ENCODE results near the gene KRTAP2-4.
"Not testable (repeated sequence)": the region's sequence is repeated elsewhere in the genome, so short reads cannot be mapped to it uniquely, and the experiment has no call there.

Gene KRTAP2-4

DNA sequence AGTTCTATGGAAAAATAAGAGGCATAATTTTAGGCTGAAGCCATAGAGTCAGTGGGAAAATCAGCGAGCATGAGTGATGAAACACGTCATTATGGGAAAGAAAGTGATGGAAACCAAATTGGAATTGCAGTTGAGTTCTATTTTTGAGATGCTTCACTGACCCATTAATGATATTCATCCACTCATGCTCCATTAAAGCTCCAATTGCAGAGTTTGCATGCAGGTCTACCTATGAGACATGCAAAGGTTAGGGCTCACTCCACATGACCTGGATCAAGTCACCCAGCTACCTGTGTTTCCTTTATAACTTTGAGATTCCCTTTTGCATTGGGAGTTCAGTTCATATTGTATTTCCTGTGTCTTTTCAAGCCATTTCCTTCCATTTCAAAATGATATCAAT is 8.0 kb upstream of the KRTAP2-4 start:
- DNase-seq (ENCODE audit: insufficient read length, low spot score) (no peak), FAIRE-seq (no peak)

DNA sequence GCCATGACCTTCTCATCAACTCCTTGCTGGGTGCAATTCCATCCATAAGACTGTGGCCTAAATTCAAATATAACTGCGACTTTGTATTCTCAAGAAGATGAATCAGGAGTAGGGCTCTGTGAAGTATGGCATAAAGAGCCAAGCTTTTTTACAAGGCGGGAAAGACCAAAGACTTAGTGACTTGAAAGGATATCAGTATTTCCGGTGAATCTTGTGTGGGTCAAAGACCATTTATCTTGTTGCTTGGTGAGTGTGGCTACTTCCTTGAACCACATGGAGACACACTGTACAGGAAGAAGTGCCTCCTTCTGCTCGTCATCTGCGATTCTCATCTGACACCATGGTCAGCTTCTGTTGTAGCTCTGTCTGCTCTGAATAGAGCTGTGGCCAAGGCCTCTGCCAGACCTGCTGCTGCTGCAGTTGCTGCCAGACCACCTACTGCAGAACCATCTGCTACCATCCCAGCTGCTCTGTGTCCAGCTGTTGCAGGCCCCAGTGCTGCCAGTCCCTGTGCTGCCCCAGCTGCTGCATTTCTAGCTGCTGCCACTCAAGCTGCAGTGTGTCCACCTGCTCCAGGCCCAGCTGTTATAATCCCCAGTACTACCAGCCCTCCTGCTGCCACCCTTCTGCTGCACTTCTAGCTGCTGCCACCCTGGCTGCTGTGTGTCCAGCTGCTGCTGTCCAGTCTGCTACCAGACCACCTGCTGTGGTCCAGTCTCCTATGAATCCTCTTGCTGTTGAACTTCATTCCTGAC is 6.1 kb upstream of the KRTAP2-4 start:
- DNase-seq (ENCODE audit: insufficient read length, low spot score) = no peak
- FAIRE-seq = peak; percentile 63

DNA sequence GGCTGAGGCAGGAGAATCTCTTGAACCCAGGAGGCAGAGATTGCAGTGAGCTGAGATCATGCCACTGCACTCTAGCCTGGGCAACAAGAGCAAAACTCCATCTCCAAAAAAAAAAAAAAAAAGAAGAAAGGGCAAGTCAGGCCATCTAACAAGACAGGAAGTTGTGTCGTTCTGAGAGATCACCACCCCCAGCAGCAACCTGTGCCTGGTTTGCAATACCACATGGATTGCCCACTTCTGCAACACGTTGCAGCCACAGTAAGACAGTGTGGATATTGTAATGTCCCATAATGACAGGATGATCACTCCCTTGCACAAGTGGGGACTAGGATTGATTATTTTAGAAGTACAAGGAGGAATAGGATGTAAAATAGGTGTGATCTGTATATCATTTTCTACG is 3.4 kb upstream of the KRTAP2-4 start:
- DNase-seq (ENCODE audit: insufficient read length, low spot score) (no peak), FAIRE-seq (peak; percentile 46)

DNA sequence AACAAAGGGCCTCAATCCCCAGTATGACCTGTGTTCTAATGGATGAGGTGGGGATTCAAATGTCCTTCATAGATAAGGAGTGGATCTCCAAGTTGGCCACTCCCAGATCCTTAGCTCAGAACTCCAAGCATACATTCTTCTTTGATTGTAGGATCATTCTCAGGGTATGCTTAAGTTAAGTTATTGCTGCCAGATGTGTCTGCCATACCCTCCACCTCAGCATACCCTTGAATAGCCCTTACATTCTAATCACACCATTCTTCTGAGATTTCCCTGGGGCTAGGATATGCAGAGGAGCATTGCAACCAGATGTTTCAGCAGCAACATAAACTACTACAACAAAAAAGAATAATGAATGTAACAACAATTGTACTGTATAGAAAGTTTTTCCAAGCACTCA is 1.6 kb upstream of the KRTAP2-4 start:
- DNase-seq (ENCODE audit: insufficient read length, low spot score) = no peak
- no peak for FAIRE-seq

DNA sequence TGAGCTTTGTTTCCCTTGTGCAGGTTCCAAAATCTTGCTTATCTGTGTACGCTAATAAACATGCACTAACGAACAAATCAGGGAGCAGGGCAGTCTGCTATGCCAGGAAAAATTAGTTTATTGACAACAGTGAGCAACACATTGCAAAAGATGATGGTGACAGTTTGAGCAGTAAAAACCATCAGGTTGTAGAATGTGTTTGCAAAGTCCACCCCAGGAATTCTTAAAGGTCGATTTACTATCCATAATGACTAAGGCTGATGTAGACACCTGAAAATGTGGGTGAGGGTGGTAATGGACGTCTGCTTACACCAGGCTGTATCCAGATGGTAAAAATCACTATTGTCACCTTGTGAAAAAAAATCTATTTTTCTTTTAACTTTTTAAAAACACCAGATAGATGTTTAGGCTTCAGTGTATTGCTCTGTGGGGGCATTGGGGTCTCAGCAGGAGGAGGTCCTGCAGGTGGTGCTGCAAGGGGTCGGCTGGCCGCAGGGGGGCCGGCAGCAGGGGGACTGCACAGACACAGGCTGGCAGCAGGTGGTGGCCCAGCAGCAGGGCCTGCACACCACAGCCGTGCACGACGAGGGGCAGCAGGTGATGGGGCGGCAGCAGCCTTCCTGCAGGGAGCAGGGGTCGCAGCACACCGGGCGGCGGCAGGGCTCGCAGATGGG is 526 bp downstream of the KRTAP2-4 start:
- not testable (repeated sequence) for FAIRE-seq; DNase-seq (ENCODE audit: insufficient read length, low spot score)

DNA sequence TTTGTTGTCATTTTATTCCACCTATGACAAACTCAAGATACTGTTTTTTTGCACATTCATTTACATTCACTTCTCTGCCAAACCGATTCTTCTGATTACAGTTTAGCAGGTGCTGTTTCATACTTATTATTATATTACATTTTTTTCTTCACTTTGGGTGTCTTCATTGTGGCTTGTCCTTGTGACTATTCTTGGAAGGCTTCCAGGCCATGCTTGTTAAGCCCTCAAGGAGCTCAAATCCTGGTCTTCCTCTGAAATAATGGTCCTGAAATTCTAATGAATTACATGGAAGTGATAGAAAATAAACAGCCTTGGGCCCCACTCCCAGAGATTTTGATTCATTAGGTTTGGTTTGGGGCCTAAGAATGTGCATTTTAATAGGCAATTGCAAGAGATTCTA is 1.4 kb downstream of the KRTAP2-4 start:
- DNase-seq (ENCODE audit: insufficient read length, low spot score) (no peak), FAIRE-seq (no peak)

DNA sequence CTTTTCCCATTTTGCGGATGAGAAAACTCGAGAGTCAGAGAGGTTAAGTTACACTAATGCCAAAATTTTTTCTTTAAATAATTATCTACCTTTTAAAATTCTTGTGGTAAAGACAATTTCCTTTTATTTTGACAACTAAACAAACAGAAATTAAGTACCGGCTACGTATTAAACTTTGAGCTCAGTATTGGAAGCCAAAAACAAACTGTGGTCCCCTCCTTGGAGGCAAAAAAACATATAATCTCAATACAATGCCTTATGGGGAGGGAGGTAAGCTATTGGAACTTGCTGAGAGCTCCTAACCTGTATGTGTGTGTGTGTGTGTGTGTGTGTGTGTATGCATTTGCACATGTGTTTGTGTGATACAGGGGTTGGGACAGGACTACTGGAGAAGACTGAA is 2.2 kb downstream of the KRTAP2-4 start:
- DNase-seq (ENCODE audit: insufficient read length, low spot score) = no peak
- FAIRE-seq = peak; percentile 81

DNA sequence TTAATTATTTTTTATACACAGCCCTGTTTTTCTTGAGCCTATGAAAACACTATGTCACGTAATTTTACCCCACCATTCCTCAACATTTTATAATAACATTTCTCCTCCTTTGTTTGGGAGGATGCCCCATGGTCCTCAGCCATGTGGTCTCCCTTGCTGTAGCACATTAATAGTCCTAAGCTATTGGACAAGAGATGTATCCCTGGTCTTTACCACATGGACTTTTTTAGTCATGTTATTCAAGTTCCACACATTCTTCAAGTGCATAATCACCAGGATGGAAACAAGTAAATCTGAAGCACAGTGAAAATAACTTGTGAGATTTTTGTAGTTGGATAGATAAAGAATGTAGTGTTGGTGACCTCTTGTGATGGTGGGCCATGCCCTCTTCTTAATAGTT is 3.7 kb downstream of the KRTAP2-4 start:
- peak; percentile 65 for DNase-seq (ENCODE audit: insufficient read length, low spot score)
- FAIRE-seq = peak; percentile 89

DNA sequence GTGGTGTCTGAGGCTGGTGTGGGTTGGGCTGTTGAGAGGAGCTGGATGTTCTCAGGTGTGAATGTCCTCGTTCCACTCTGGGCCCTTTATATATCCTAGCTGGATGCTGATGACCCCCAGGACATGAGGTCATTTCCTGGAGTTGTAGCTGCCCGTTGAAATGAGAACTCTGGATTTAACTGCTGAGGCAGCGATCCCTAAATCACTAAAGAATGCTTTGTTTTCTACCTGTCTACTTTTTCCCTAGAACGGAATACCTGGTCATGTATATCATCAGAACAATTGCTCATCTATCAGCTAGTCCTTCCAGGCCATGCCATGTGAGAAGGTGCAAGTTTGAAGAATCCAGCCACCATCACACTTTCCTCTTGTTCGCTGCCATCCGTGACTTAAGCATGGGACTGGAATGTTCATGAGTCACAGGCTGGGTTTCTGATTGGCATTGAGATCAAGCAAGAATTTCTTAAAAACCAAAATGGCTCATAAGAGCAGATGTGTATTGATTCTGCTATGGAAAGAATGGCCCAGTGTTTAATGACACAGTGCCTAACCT is 5.6 kb downstream of the KRTAP2-4 start, which contains the start of gene KRTAP2-3:
Gene KRTAP2-3 (minus strand): TSS at position 63 of the 553 bp plus-strand sequence. CDS start 64 bp downstream, outside the sequence.
- FAIRE-seq (peak; percentile 98), DNase-seq (ENCODE audit: insufficient read length, low spot score) (peak; percentile 68)

DNA sequence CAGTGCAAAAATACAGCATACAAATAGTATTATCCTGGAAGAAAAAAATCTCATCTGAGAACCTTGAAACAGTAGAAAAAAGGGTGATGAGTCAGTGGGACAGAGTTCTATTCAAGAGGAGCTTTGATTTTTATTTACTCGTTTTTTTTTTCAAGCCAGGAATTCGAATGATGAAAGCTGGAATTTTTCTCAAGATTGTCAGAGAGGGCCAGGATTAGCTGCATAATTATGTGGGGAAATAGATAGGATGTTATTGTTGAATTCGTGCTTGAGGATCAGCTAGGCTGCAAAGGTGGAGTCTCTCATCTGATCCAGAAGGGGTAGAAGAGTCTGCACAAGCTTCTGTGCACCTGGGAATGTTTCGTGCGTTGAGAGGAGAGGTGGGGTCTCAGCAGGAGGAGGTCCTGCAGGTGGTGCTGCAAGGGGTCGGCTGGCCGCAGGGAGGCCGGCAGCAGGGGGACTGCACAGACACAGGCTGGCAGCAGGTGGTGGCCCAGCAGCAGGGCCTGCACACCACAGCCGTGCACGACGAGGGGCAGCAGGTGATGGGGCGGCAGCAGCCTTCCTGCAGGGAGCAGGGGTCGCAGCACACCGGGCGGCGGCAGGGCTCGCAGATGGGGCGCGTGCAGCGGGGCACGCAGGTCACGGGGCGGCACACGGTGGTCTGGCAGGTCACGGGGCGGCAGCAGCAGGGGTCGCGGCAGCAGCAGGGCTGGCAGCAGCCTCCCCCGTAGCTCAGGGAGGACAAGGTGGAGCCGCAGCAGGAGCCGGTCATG is 6.2 kb downstream of the KRTAP2-4 start:
- peak; percentile 45 for DNase-seq (ENCODE audit: insufficient read length, low spot score)
- FAIRE-seq = not testable (repeated sequence)

DNA sequence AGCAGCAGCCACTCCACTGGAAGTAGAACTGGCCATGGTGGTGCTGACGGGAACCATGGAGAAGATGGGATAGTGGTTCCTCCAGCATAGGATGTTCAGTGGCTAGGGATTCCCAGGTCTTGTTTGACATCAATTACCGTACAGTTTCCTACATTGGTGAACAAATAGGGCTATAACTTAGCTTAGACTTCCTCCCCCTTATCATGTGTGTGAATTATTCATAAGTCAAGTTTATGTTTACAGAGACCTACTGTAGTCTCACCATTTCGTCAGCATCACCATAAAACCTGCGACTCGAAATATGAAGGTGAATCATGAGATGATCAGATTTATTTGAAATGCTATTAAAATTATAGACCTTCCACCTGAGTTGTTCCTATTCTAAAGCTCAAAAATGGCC is 6.9 kb downstream of the KRTAP2-4 start:
- DNase-seq (ENCODE audit: insufficient read length, low spot score) = no peak
- FAIRE-seq = no peak

DNA sequence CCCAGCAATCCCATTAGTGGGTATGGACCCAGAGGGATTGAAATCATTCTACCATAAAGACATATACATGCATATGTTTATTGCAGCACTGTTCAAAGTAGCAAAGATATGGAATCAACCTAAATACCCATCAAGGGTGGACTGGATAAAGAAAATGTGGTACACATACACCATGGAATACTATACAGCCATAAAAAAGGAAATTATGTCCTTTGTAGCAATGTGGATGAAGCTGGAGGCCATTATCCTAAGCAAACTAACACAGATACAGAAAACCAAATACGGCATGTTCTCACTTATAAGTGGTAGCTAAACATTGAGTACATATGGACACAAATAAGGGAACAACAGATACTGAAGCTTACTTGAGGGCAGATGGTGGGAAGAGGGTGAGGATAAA is 8.1 kb downstream of the KRTAP2-4 start:
- no peak for DNase-seq (ENCODE audit: insufficient read length, low spot score)
- FAIRE-seq = peak; percentile 64

DNA sequence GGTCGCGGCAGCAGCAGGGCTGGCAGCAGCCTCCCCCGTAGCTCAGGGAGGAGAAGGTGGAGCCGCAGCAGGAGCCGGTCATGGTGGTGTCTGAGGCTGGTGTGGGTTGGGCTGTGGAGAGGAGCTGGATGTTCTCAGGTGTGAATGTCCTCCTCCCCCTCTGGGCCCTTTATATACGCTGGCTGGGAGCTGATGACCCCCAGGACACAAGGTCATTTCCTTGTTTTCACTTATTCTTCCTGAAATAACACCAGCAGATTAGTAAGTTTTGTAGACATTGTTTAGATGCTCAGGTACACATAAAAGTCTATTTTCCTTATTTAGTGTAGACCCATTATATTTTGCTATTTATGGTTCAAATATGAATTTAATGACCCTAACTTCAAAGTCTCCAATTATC is 10.5 kb downstream of the KRTAP2-4 start, which contains the start of gene KRTAP2-2:
Gene KRTAP2-2 (minus strand): TSS at position 101 of the 400 bp plus-strand sequence. CDS start 19 bp downstream, at position 82.
- not testable (repeated sequence) for DNase-seq (ENCODE audit: insufficient read length, low spot score); FAIRE-seq

DNA sequence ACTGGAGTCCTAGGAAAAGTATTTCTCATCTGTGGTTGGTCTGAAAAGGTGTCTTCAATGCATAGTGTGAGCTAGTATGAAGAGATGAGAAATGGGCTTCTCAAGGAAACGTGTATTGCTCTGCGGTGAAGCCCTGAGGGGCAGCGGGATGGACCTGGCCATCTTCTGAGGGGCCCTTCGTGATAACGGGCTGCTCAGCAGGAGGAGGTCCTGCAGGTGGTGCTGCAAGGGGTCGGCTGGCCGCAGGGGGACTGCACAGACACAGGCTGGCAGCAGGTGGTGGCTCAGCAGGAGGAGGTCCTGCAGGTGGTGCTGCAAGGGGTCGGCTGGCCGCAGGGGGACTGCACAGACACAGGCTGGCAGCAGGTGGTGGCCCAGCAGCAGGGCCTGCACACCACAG is 11.1 kb downstream of the KRTAP2-4 start:
- not testable (repeated sequence) for DNase-seq (ENCODE audit: insufficient read length, low spot score); FAIRE-seq

DNA sequence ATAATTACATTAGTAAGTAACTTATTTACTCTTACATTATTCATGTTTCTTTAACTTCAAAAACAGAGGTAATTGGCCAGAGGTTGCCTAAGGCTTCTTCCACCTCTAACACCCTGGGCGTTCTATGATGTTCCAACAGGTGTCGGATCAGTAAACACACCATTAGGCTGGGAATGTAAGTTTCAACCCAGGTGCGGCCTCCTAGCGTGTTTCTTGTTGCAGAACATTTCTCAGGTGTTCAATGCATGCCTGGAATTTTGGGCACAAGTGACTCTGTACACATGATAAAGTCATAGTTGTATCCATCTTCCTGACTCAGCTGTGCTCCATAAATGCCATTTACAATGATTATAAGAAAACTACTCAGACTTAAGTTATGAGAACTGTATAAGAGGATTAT is 11.7 kb downstream of the KRTAP2-4 start:
- no peak for DNase-seq (ENCODE audit: insufficient read length, low spot score)
- FAIRE-seq = no peak

DNA sequence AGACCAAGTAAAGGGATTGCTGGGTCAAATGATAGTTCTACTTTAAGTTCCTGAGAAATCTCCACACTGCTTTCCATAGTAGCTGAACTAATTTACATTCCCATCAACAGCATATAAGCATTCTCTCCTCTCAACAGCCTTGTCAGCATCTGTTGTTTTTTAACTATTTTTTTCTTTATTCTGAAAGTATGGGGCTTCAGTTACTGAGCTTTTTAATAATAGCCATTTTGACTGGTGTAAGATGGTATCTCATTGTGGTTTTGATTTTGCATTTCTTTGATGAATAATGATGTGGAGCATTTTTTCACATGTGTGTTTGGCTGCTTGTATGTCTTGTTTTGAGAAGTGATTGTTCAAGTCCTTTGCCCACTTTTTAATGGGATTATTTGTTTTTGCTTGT is 13.1 kb downstream of the KRTAP2-4 start:
- DNase-seq (ENCODE audit: insufficient read length, low spot score) (no peak), FAIRE-seq (no peak)

DNA sequence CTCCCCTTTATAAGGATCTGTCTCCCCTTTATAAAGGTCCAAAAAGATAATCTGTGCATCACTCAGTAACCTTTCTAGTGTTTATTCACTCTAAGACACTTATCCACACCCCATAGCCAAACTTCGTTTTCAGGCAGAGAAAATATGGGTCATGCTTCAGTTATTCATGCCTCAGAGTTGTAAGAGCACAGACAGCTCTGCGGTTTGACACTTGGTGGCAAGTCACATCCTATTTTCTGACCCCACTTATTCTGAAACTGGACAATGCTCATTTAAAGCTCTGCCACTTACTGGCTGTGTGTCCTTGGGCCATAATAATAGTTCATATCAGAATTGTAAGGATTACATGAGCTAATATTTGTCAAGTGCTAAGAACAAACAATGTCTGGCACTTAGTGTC is 16.6 kb downstream of the KRTAP2-4 start:
- FAIRE-seq (peak; percentile 84), DNase-seq (ENCODE audit: insufficient read length, low spot score) (peak; percentile 53)

DNA sequence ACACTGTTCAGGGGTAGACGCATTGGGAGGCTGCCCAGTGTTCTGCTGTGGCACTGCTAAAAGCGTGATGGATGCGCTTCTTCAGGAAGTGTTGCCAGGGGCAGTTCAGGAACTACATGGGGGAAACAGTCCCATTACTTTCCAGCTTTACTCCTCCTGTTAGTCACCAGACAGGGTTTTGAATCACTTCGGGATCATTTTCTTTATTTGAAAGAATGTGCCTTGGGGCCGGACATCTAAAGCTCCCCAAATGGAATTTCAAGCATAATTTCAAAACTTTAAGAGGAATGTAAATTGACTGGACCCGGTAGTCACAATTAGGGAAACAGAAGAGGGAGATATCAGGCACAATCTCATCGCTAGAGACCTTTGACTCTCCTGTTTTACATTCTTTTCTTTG is 17.2 kb downstream of the KRTAP2-4 start:
- DNase-seq (ENCODE audit: insufficient read length, low spot score) (peak; percentile 62), FAIRE-seq (peak; percentile 68)

DNA sequence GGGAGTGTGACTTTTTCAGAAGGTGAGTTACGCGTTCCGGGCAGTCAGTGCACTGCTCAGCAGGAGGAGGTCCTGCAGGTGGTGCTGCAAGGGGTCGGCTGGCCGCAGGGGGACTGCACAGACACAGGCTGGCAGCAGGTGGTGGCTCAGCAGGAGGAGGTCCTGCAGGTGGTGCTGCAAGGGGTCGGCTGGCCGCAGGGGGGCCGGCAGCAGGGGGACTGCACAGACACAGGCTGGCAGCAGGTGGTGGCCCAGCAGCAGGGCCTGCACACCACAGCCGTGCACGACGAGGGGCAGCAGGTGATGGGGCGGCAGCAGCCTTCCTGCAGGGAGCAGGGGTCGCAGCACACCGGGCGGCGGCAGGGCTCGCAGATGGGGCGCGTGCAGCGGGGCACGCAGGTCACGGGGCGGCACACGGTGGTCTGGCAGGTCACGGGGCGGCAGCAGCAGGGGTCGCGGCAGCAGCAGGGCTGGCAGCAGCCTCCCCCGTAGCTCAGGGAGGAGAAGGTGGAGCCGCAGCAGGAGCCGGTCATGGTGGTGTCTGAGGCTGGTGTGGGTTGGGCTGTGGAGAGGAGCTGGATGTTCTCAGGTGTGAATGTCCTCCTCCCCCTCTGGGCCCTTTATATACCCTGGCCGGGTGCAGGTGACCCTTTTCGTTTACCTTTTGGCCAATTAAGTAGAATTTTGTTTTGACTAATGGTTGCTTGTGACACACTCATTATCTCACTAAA is 18.8 kb downstream of the KRTAP2-4 start, which contains the start of gene KRTAP2-1:
Gene KRTAP2-1 (minus strand): TSS at position 582 of the 731 bp plus-strand sequence. CDS start 49 bp downstream, at position 533.
- FAIRE-seq; DNase-seq (ENCODE audit: insufficient read length, low spot score): not testable (repeated sequence)

DNA sequence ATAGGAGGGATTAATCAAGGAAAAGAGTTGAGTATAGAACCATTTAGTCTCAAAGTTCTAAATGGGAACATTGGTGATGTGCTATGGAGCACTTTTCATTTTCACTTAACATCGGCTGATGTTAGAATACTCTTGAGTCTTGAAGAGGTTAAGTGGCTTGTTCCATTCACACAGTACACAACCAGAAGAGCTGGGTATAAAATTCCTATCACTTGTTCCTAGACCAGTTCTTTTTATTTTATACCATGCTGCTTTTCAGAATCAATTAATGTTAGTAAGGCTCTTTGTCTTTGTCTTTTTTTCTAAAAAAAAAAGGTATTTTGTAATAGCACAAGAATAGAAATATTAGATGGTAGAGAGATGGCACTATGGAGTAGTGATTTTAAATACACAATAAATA is 22.7 kb downstream of the KRTAP2-4 start:
- FAIRE-seq (no peak), DNase-seq (ENCODE audit: insufficient read length, low spot score) (no peak)
